ENCODE data around the gene PIEZO2.

GRCh38 chr18:10690035-10690329 is 459.4 kb downstream of the PIEZO2 start:
- TF ChIP-seq CTCF (conservative IDR thresholded peaks at IDR 0.05; ENCODE audit: low read length): no peak
- TF ChIP-seq EZH2phosphoT487 (IDR thresholded peaks at IDR 0.05; ENCODE audit: borderline replicate concordance): no peak
